Activated CD4-positive, alpha-beta T cell treated with anti-CD3 and anti-CD28 coated beads, Interleukin-2, amount 10 ng/mL, durations not matched to agents 7 days and 5 days (primary cell): ENCODE measurements around the gene ZBED5. TPM values are rescaled to one million over a fixed set of nuclear protein-coding genes. Genes with fewer than 3 reads are reported as not detected.

ENCODE experiments used
- CTCF ChIA-PET: fragments of 350-600 bp; sonication (Branson Sonifier 250); formaldehyde crosslinking; loops from one replicate; lab custom pipeline; 2021; ENCODE audit warnings: antibody characterized with exemption; lab: Charles Lee
- POLR2A ChIA-PET: fragments of 350-600 bp; sonication (Branson Sonifier 250); formaldehyde crosslinking; loops from one replicate; lab custom pipeline; 2021; ENCODE audit warnings: antibody characterized with exemption; lab: Charles Lee
- DNase-seq: peaks from one replicate; pipeline ENCODE4 v3.0.0-alpha.2; 2020
- H3K27ac Mint-ChIP-seq: one replicate; pipeline ENCODE4 v1.8.0; 2021; ENCODE audit warnings: mild to moderate bottlenecking, moderate library complexity, mixed read lengths
- H3K27me3 Mint-ChIP-seq: one replicate; pipeline ENCODE4 v1.8.0; 2021; ENCODE audit warnings: mixed read lengths
- H3K36me3 Mint-ChIP-seq: one replicate; pipeline ENCODE4 v1.8.0; 2021; ENCODE audit warnings: low read depth, mixed read lengths
- H3K4me1 Mint-ChIP-seq: one replicate; pipeline ENCODE4 v1.8.0; 2021; ENCODE audit warnings: mixed read lengths
- H3K4me3 Mint-ChIP-seq: one replicate; pipeline ENCODE4 v1.8.0; 2021; ENCODE audit warnings: mild to moderate bottlenecking, moderate library complexity, mixed read lengths
- H3K9me3 Mint-ChIP-seq: one replicate; pipeline ENCODE4 v1.8.0; 2021; ENCODE audit warnings: mixed read lengths
- total RNA-seq, 2 experiments: library from RNA; stranded (reverse); gene quantifications; one replicate each; pipeline ENCODE4 v1.2.3, GENCODE V29; 2021

Gene ZBED5
- total RNA-seq, 2 experiments from 2014 or later = 57.1 to 57.5 TPM

- CTCF ChIA-PET = interaction anchor here (0.6 to 1.6 kb wide), 3 partner anchors 10 to 222 kb away, joined by 3 to 5 read pairs (median 3); partner anchors contain the start of gene EIF4G2
- no peak overlapping the region for H3K4me3 Mint-ChIP-seq
- H3K4me1 Mint-ChIP-seq = peaks cover 8% of the 10 kb centered on the region
- H3K9me3 Mint-ChIP-seq = no peaks in the 10 kb centered on the region
- H3K27ac Mint-ChIP-seq = no peak overlapping the region
- H3K36me3 Mint-ChIP-seq = peaks cover 8% of the 10 kb centered on the region
- POLR2A ChIA-PET = no interaction called here
- H3K27me3 Mint-ChIP-seq = peaks cover 8% of the 10 kb centered on the region
- DNase-seq = no peak
These were observed 39.3 kb downstream of the ZBED5 start for GRCh38 chr11:10818594-10818993.

GRCh38 chr11:10813945-10814344 lies 43.9 kb downstream of the ZBED5 start:
- Mint-ChIP-seq H3K4me3 (no peak overlapping the region), H3K4me1 (peaks cover 14% of the 10 kb centered on the region), H3K27ac (no peak overlapping the region), H3K36me3 (peaks cover 3% of the 10 kb centered on the region), H3K9me3 (no peaks in the 10 kb centered on the region), H3K27me3 (peaks cover 11% of the 10 kb centered on the region)
- POLR2A ChIA-PET = no interaction called here
- DNase-seq = no peak
- CTCF ChIA-PET = interaction anchor here (1.6 kb wide), 1 partner anchor 19 kb away, joined by 3 read pairs; no protein-coding TSS in a partner anchor

GRCh38 chr11:10809373-10810160 lies 48.3 kb downstream of the ZBED5 start:
- CTCF ChIA-PET = interaction anchor here (0.8 to 3.2 kb wide), 9 partner anchors 9 to 362 kb away, joined by 3 to 28 read pairs (median 4); partner anchors contain the start of gene ZBED5
- peak overlapping the region; percentile 95 for H3K4me3 Mint-ChIP-seq
- POLR2A ChIA-PET = interaction anchor here (0.5 to 2.9 kb wide), 18 partner anchors 7 to 1514 kb away, joined by 3 to 22 read pairs (median 4); partner anchors contain the start of genes CTR9, USP47 and ZBED5
- DNase-seq = peak; percentile 51
- no peaks in the 10 kb centered on the region for H3K9me3 Mint-ChIP-seq
- H3K27ac Mint-ChIP-seq = peak overlapping the region; percentile 100
- H3K27me3 Mint-ChIP-seq = peaks cover 3% of the 10 kb centered on the region
- peaks cover 38% of the 10 kb centered on the region for H3K4me1 Mint-ChIP-seq
- H3K36me3 Mint-ChIP-seq = peaks cover 36% of the 10 kb centered on the region

GRCh38 chr11:10808553-10809372 lies 49.1 kb downstream of the ZBED5 start, which contains the start of gene EIF4G2:
EIF4G2 (minus strand) TSS chr11:10808926.
- ChIA-PET POLR2A (interaction anchor here (0.5 to 2.9 kb wide), 18 partner anchors 8 to 1515 kb away, joined by 3 to 22 read pairs (median 4); partner anchors contain the start of genes CTR9 and ZBED5), CTCF (interaction anchor here (0.6 to 3.2 kb wide), 10 partner anchors 10 to 363 kb away, joined by 3 to 28 read pairs (median 4); partner anchors contain the start of gene ZBED5)
- DNase-seq = peak; percentile 98
- Mint-ChIP-seq H3K4me1 (peaks cover 46% of the 10 kb centered on the region), H3K36me3 (peaks cover 44% of the 10 kb centered on the region), H3K27ac (peak within 1 kb of the TSS; percentile 100), H3K27me3 (peaks cover 3% of the 10 kb centered on the region), H3K9me3 (no peaks in the 10 kb centered on the region), H3K4me3 (peak within 1 kb of the TSS; percentile 95)

- ChIA-PET CTCF (interaction anchor here (0.7 to 3.2 kb wide), 6 partner anchors 11 to 59 kb away, joined by 3 to 28 read pairs (median 4); partner anchors contain the start of gene ZBED5), POLR2A (interaction anchor here (1.2 to 2.9 kb wide), 5 partner anchors 10 to 125 kb away, joined by 3 to 22 read pairs (median 9); partner anchors contain the start of gene ZBED5)
- Mint-ChIP-seq H3K4me3 (peak overlapping the region; percentile 95), H3K27me3 (peaks cover 3% of the 10 kb centered on the region), H3K4me1 (peaks cover 51% of the 10 kb centered on the region), H3K27ac (peak overlapping the region; percentile 100), H3K36me3 (peaks cover 49% of the 10 kb centered on the region), H3K9me3 (no peaks in the 10 kb centered on the region)
- no peak for DNase-seq
These were observed 49.7 kb downstream of the ZBED5 start for GRCh38 chr11:10808235-10808552.

- H3K27me3 Mint-ChIP-seq = peaks cover 3% of the 10 kb centered on the region
- H3K9me3 Mint-ChIP-seq = no peaks in the 10 kb centered on the region
- peak; percentile 47 for DNase-seq
- ChIA-PET CTCF (interaction anchor here (1.1 to 3.2 kb wide), 3 partner anchors 15 to 59 kb away, joined by 3 to 28 read pairs (median 4); no protein-coding TSS in a partner anchor), POLR2A (interaction anchor here (2.9 kb wide), 1 partner anchor 51 kb away, joined by 22 read pairs; the partner anchor contains the start of gene ZBED5)
- peaks cover 52% of the 10 kb centered on the region for H3K4me1 Mint-ChIP-seq
- peak overlapping the region; percentile 100 for H3K27ac Mint-ChIP-seq
- H3K4me3 Mint-ChIP-seq = peak overlapping the region; percentile 95
- H3K36me3 Mint-ChIP-seq = peaks cover 52% of the 10 kb centered on the region
These were observed 50.2 kb downstream of the ZBED5 start for GRCh38 chr11:10807493-10808234.

GRCh38 chr11:10806206-10806605 lies 51.6 kb downstream of the ZBED5 start:
- POLR2A ChIA-PET = no interaction called here
- DNase-seq = no peak
- CTCF ChIA-PET = interaction anchor here (1.1 kb wide), 1 partner anchor 13 kb away, joined by 3 read pairs; no protein-coding TSS in a partner anchor
- peaks cover 65% of the 10 kb centered on the region for H3K4me1 Mint-ChIP-seq
- H3K4me3 Mint-ChIP-seq = peak overlapping the region; percentile 95
- peaks cover 67% of the 10 kb centered on the region for H3K36me3 Mint-ChIP-seq
- H3K9me3 Mint-ChIP-seq = no peaks in the 10 kb centered on the region
- peak overlapping the region; percentile 100 for H3K27ac Mint-ChIP-seq
- H3K27me3 Mint-ChIP-seq = no peaks in the 10 kb centered on the region

- peaks cover 70% of the 10 kb centered on the region for H3K4me1 Mint-ChIP-seq
- peak overlapping the region; percentile 69 for H3K27ac Mint-ChIP-seq
- ChIA-PET POLR2A (no interaction called here), CTCF (interaction anchor here (1.1 to 2.5 kb wide), 4 partner anchors 9 to 138 kb away, joined by 3 to 8 read pairs (median 3); no protein-coding TSS in a partner anchor)
- H3K9me3 Mint-ChIP-seq = no peaks in the 10 kb centered on the region
- no peak for DNase-seq
- H3K4me3 Mint-ChIP-seq = peak overlapping the region; percentile 26
- peaks cover 71% of the 10 kb centered on the region for H3K36me3 Mint-ChIP-seq
- no peaks in the 10 kb centered on the region for H3K27me3 Mint-ChIP-seq
These were observed 52.1 kb downstream of the ZBED5 start for GRCh38 chr11:10805741-10806140.

GRCh38 chr11:10803676-10804075 lies 54.2 kb downstream of the ZBED5 start:
- Mint-ChIP-seq H3K4me3 (no peak overlapping the region), H3K36me3 (peaks cover 90% of the 10 kb centered on the region), H3K27ac (no peak overlapping the region), H3K9me3 (no peaks in the 10 kb centered on the region), H3K27me3 (no peaks in the 10 kb centered on the region), H3K4me1 (peaks cover 76% of the 10 kb centered on the region)
- ChIA-PET CTCF (interaction anchor here (0.8 to 4.9 kb wide), 6 partner anchors 7 to 88 kb away, joined by 3 to 41 read pairs (median 5); no protein-coding TSS in a partner anchor), POLR2A (interaction anchor here (0.7 to 0.8 kb wide), 2 partner anchors 7 to 54 kb away, joined by 3 read pairs; partner anchors contain the start of gene ZBED5)
- no peak for DNase-seq
